ENCODE results near the gene CMTM4.

DNA sequence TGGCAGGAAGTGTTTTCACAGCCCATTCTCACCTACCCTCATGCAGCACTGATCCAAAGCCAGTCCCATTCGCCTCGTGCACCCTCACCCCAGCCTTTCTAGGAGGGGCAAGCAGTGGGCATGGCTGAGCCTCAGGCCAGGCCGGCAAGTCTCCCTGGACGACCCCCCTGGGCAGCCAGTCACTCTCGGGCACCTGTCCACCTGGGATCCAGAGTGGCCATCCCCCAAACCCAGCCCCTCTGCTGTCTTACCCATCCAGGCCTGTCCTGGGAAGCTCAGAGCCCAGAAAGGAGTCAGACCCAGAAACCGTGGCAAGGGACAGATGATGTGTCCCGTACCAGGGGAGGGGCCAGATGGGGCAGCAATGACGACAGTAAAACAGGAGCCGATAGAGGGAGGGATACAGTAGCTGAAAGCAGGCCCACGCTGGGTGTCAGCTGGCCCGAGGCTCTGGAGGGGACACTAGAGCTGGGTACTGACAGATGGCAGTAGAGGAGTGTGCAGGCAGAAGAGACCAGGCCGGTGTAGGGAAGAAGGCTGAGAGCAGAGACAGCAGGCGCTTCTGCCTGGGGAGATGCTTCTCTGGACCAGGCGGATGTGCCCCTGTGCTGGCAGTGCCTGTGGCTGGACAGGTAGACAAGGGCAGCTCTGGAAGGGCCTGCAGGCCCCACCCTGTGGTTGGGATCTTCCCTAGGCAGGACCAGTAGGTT is 86.3 kb downstream of the CMTM4 start:
- TF ChIP-seq, protein P1, sequence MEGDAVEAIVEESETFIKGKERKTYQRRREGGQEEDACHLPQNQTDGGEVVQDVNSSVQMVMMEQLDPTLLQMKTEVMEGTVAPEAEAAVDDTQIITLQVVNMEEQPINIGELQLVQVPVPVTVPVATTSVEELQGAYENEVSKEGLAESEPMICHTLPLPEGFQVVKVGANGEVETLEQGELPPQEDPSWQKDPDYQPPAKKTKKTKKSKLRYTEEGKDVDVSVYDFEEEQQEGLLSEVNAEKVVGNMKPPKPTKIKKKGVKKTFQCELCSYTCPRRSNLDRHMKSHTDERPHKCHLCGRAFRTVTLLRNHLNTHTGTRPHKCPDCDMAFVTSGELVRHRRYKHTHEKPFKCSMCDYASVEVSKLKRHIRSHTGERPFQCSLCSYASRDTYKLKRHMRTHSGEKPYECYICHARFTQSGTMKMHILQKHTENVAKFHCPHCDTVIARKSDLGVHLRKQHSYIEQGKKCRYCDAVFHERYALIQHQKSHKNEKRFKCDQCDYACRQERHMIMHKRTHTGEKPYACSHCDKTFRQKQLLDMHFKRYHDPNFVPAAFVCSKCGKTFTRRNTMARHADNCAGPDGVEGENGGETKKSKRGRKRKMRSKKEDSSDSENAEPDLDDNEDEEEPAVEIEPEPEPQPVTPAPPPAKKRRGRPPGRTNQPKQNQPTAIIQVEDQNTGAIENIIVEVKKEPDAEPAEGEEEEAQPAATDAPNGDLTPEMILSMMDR (IDR thresholded peaks at IDR 0.05), result no peak
- no peak for TF ChIP-seq POLR2A (IDR thresholded peaks at IDR 0.05)
- no peak for TF ChIP-seq POLR2AphosphoS5 (IDR thresholded peaks at IDR 0.05)
- no peak for TF ChIP-seq EP300 (IDR thresholded peaks at IDR 0.05)

Data from gastroesophageal sphincter (tissue), 3 donors.